ENCODE results near the gene GPR35. TPM values are rescaled to one million over a fixed set of nuclear protein-coding genes. Genes with fewer than 3 reads are reported as not detected.

The GPR35 gene
- total and polyA plus RNA-seq, 2 donors (not counting 3 experiments of a cell fraction or from before 2014, with no cell fraction given), result 0.18 to 0.33 TPM

- intact Hi-C loops (cut with micrococcal nuclease), result no loop called here
- POLR2A ChIA-PET, result no interaction called here
These were observed 26.1 kb upstream of the GPR35 start for GRCh38 chr2:240599141-240599583.

More at GRCh38 chr2:240599141-240599583, 26.1 kb upstream of the GPR35 start:
- Histone ChIP-seq H3K9ac (replicated peaks; ENCODE audit: extremely low read depth, insufficient read depth, low read length) (no peak overlapping the region), H3K4me3 (replicated peaks in 1 of 3; ENCODE audit: insufficient read depth in 1 of 3, low read depth in 1 of 3, low read length in 3 of 3) (no peak overlapping the region), H2AFZ (ENCODE audit: low read depth, low read length) (no peak overlapping the region), H3K4me2 (ENCODE audit: insufficient read depth, low read length) (no peak overlapping the region), H3K27ac (ENCODE audit: insufficient read depth, low read depth, low read length) (no peak overlapping the region), H4K20me1 (replicated peaks; ENCODE audit: control insufficient read depth, extremely low read depth, insufficient read depth, low read length) (no peaks in the 10 kb centered on the region), H3K27me3 (ENCODE audit: control insufficient read depth in 2 of 2, insufficient read depth in 2 of 2, low read length in 2 of 2) (no peaks in the 10 kb centered on the region), H3K36me3 (ENCODE audit: control insufficient read depth in 2 of 2, extremely low read depth in 1 of 2, insufficient read depth in 2 of 2, low read length in 2 of 2) (peaks cover 0 to 10% of the 10 kb centered on the region in 2 experiments), H3K9me3 (replicated peaks; ENCODE audit: control insufficient read depth, insufficient read depth, low read length) (no peaks in the 10 kb centered on the region), H3K4me1 (ENCODE audit: control insufficient read depth, extremely low read depth, insufficient read depth, low read length) (no peaks in the 10 kb centered on the region), H3K9me1 (replicated peaks; ENCODE audit: control insufficient read depth, extremely low read depth, insufficient read depth, low read length) (no peaks in the 10 kb centered on the region), H3K79me2 (ENCODE audit: control insufficient read depth, insufficient read depth, low read length) (no peaks in the 10 kb centered on the region)
- TF ChIP-seq POLR2A (IDR thresholded peaks at IDR 0.05; ENCODE audit: low read depth, low read length) (no peak), POLR2AphosphoS5 (IDR thresholded peaks at IDR 0.05; ENCODE audit: insufficient read depth, low read depth, low read length) (no peak), CTCF (IDR thresholded peaks at IDR 0.05; ENCODE audit: extremely low read depth in 1 of 2, insufficient read depth in 1 of 2, low read depth in 1 of 2, low read length in 2 of 2) (no peak), MYC (IDR thresholded peaks at IDR 0.05; ENCODE audit: low read depth, low read length) (no peak), JUN (IDR thresholded peaks at IDR 0.05; ENCODE audit: borderline replicate concordance, insufficient read depth, insufficient read length, low read depth) (no peak), GATA2 (IDR thresholded peaks at IDR 0.05; ENCODE audit: insufficient read depth, insufficient read length, low read depth, low read length) (no peak), MAX (IDR thresholded peaks at IDR 0.05; ENCODE audit: insufficient read depth, insufficient read length) (no peak), EZH2 (IDR thresholded peaks at IDR 0.05; ENCODE audit: borderline replicate concordance, low read depth, low read length, severe bottlenecking) (no peak), FOS (IDR thresholded peaks at IDR 0.05; ENCODE audit: borderline replicate concordance, insufficient read depth, low read length) (no peak)
- FAIRE-seq (no peak), DNase-seq (ENCODE audit: low read depth, low spot score) (no peak)
- dilution Hi-C loops (cut with MboI; ENCODE audit: extremely low pct_ligation_motif_present, low sequenced_read_pairs), result no loop called here
- CTCF ChIA-PET, result no interaction called here
- BruUV-seq (replicated peaks), result no TSS peak

Measured in endothelial cell of umbilical vein (primary cell).